ENCODE data around the gene ATP1A1.

Gene ATP1A1

DNA sequence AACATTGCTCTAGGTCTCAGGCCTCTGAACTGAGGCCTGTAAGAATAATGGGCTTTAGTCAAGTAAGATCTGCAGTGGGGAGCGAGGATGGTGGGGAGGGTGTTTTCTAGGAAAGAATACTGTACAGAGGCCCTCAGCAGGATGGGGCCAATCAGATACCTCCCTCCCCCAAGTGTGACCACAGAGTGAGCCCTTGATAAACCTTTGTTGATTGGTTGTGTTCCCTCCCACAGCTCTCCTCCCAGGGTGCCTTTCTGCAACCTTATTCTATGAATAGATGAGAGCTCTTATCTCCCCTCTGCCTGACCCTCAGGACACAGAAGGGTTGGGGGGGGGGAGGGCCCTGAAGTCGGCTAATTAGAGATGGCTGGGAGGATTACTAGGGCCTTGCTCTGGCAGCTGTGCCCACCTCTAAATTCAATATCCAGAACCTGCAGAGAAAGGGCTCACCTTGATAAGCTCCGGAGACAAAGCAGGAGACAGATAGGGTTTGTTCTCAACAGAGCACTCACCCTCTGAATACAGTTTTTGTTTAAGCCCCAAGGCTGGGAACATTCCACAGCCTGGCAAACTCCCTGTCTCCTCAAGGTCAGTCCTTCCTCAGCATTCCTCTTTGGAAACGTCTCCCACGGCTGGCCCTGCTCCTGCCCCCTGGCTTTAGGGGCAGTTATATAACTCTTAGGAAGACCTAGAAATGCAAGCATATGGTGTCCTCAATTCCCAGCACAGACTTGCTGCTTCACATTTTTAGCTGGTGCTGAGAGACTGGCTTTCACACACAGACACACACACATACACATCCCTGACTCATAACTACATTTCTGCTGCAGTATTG, 42.9 kb downstream of the ATP1A1 start:
- DNase-seq, result no peak

- DNase-seq, result no peak
Observed at GRCh38 chr1:116416854-116417513, 43.9 kb downstream of the ATP1A1 start.

- DNase-seq, result no peak
Observed at GRCh38 chr1:116417678-116418077, 44.6 kb downstream of the ATP1A1 start.

GRCh38 chr1:116418091-116418830, 45.2 kb downstream of the ATP1A1 start:
- DNase-seq, result peak; percentile 84

- no peak for DNase-seq
Observed at GRCh38 chr1:116420417-116421200, 47.6 kb downstream of the ATP1A1 start.

GRCh38 chr1:116424438-116424837, 51.4 kb downstream of the ATP1A1 start:
- DNase-seq, result no peak

GRCh38 chr1:116424863-116425262, 51.8 kb downstream of the ATP1A1 start:
- DNase-seq, result no peak

- DNase-seq, result no peak
Observed at GRCh38 chr1:116425987-116426386, 52.9 kb downstream of the ATP1A1 start.

DNA sequence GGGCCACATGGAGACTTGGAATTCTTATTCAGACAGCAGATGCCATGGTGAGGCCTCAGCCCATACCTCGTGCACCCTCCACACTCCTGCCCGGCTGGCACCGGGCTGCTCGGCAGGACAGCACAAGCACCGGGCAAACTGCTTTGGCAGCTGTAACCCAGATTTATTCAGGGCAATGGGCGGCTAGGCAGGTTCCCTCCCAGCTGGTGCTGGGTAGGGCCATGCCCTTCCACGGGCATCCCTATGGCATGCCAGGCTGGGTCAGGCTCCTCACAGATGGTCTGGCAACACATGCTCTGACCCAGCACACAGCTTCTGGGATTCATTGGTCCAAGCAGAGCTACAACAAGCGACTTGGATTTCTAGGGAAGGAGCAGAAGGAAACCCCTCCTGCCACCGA, 53.4 kb downstream of the ATP1A1 start:
- no peak for DNase-seq

DNA sequence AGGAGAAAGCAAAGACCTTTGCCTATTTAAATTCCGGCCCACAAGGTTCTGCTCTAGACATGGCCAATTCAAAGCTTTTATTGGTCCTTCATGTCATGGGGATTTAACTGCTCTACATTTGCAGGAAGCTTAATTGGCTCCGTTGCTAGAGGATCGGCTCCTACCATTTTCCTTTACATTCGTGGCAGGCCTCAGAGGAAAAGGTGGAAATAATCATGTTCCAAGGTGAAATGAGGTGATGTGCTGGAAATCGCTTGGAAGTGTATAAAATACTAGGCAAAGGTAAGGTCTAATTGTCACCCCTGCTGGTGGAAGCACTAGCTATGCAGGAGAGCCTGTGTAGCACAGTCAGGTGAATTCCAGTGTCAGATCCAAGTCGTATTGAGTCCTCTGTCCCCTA, 55.5 kb downstream of the ATP1A1 start:
- no peak for DNase-seq

DNA sequence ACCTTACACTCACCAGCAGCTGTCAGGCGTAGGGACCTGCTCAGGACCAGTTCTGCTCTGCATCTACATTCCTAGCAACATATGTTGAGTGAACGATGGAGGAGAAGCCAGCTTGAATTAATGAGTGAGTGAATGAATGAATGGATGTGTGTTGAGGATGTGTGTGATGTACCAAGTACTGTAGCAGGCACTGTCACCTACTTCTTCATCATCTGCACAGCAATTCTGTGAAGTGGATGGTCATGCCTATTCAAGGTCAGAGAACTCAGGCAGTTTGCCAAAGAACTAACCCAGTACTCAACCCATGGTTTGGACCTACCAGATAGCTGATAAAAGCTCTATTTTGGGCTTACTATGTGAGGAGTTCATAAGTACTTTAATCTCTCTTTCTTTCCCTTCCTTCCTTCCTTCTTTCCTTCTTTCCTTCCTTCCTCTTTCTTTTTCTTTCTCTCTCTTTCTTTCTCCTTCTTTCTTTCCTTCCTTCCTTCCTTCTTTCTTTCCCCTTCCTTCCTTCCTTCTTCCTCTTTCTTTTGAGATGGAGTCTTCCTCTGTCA, 56.9 kb downstream of the ATP1A1 start:
- DNase-seq, result no peak

GRCh38 chr1:116431870-116432500, 58.9 kb downstream of the ATP1A1 start:
- DNase-seq, result no peak

DNA sequence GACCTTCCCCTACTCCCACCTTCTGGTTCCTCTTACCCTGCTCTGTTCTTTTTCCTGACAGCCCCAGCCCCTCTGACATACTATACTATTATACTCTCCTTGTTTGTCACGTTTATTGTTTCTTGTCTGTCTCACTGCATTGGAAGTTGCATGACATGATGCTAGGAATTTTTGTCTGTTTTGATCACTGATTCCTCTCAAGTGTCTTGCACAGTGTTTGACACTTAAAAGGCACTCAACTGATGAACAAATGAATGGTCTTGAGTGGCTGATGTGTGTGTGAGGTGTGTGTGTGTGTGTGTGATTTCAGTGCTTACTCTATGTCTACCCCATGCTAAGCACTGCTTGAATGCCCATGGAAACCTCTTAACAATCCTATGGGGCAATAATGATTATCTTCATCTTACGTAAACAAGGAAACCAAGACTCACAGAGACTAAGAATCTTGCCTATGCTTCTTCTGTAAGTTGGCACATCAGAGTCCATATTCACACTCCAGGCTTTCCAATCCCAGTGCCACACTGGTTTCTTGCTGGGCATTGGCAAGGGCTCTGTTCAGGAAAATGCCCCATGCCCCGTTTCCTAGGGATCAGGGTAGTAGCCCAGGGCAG, 59.7 kb downstream of the ATP1A1 start:
- no peak for DNase-seq

- DNase-seq, result no peak
Observed at GRCh38 chr1:116433275-116434257, 60.5 kb downstream of the ATP1A1 start.

GRCh38 chr1:116434849-116435248, 61.8 kb downstream of the ATP1A1 start:
- DNase-seq, result no peak

DNA sequence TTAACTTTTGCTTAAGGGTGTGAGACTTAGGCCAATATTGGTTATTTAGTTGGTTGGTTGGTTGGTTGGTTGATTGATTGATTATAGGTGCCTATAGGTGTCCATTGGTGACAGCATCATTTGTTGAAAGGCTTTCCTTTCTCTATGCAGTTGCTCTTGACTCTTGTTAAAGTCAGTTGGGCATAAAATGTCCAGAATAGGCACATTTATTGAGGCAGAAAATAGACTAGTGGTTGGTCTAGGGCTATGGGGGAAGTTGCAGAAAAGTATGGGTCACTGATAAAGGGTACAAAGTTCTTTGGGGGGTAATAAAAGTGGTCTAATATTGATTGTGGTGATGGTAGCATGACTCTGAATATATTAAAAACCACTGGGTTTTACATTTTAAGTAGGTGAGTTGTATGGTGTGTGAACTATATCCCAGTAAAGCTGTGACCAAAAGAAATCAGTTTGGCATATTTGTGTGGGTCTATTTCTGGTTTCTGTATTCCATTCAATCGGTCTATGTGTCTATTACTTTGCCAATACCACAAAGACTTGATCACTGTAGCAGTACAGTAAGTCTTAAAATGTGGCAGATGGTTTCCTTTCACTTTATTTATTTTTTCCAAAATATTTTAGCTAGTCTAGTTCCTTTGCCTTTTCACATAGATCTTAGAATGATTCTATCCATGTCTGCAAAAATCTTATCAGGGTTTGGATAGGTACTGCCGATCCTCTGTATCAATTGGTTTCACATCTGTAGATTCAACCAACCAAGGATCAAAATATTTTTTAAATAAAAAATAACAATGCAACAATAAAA, 63.0 kb downstream of the ATP1A1 start:
- DNase-seq, result no peak

GRCh38 chr1:116436611-116436970, 63.5 kb downstream of the ATP1A1 start:
- DNase-seq, result no peak

GRCh38 chr1:116439701-116440100, 66.7 kb downstream of the ATP1A1 start:
- DNase-seq, result no peak

DNA sequence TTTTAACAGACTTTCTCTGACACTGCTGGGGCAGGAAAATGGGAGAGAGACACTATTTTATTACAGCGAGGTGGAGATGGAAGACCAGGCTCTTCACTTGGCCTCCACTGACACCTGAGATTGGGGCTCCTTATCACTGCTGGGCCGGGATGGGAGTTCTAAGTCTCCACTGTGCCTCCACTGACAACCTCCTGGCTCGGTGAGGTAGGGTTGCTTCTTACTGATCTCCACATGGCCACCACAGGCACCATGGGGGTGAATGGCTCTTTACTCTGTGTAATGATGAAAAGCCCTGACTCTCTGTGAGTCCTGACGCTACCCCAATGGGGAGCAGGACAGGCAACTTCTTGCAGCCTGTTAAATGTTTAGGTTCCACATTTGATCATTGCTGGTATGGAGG, 67.7 kb downstream of the ATP1A1 start:
- no peak for DNase-seq

DNA sequence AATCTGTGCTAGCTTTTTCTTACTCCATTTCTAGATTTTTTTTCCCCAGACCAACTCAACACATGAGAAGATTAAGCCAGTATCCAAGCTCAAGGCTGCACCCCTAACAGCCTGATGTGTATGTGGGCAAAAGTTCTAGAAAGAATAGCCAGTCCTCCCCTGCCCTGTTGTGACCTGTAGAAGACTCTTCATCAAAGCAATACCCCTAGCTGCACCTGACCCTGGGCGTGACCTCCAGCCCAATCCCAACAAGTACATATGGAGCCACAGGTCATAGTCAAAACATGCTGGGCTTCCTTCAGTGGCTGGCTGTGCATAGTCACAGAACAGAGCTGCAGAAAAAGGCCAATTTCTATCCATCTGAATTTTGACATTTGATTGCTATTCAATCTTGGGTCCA, 72.5 kb downstream of the ATP1A1 start:
- no peak for DNase-seq
